Activated CD8-positive, alpha-beta memory T cell treated with anti-CD3 and anti-CD28 coated beads, Interleukin-2, amount 50 U/mL, for 24 hours (primary cell): ENCODE results near the gene EPHA1.

Source experiments
- DNase-seq: peaks from one replicate; pipeline ENCODE4 v3.0.0-alpha.2; 2020; ENCODE audit errors: extremely low read depth

The EPHA1 gene

DNA sequence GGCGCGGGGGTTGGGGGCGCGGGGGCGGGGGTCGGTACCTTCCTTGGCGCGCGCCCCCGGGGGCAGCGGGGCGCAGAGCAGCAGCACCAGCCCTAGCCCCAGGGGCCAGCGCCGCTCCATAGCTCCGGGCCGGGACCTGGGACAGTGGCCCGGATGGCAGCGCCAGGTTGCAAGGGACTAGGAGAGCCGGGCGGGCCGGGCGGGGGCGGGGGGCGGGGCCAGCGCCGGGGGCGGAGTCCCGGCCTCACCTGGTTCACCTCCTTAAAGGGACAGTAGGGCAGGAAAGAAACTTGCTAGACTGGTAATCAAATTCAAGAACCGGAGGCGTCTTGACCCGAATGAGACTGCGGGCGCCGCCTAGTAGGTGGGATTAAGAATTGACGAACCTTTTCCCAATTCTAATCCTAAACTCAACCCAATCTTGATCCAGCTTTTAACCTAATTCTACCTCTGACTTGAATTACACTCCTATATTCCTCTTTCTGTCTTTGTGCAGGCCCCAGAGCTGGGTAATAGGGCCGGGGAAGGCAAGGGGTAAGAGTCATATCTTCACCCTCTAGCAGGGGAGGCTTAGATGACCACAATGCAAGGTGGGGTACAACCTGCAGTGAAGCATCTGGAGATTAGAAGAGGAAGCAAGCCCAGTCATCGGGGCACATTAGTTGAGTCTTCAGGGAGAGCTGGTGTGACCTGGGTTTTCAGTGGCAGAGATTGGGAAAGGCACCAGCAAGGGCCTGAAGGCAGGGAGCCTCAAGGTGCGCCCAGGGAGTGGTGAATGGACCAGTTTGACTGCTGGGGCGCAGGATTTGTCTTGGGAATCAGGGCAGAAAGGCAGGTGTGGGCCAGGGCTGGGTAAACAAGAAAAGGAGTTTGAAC, at the start of gene EPHA1:
Gene EPHA1 (minus strand): TSS at position 171 of the 876 bp plus-strand sequence. CDS start 51 bp downstream, at position 120.
- DNase-seq, result no peak

DNA sequence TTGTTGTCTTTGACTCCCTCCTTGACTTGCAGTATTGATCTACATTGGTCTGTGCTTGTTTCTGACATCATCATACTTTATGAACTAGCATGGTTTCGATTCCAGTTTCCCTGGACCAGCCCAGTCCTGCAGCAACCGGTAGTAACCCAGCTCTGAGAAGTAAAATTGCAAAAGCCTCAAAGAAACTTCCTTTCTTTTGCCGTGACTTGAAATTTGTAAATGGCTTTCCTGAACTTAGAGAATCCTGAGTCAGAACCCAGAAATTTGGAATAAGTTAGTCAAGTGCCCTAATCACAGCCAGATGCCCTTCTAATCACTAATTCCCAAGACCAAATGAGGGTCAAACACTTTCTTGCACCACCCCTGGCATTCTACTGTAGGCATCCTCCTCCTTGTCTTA, 49.6 kb upstream of the EPHA1 start:
- DNase-seq, result no peak

DNA sequence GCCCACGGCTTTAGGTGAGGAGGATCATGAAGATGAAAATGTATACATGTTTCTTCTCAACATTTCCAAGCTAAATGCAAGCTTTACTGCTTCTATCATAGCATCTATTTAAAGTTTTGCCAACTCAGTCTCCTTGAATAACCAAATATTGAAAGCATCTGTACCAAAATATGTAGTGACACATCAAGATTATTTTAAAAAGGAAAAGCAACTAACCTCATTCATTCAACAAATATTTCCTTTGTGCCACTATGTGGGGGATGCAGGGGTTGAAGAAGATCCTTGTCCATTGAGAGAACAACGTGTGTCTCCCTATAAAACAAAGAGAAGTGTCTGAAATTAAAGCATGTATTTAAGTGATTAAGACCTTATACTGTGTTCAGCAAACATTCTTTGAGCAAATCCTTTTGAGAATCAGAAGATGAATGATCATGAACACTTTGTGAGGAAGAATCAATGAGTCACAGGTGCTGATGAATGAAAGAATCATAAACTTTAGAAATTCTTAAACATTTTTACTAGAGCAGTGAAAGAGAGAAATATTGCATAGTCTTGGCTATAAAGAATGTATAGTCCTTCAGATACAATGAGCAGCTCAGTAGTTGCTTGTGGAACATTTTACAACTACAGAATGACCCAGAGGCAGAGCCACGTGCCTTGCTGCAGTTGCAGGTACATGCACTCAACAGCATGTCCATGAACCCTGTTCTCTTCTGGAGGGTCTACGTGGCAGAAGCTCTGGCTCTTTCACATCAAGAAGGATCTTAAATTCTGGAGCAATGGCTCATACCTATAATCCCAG, 48.5 kb upstream of the EPHA1 start:
- no peak for DNase-seq

DNA sequence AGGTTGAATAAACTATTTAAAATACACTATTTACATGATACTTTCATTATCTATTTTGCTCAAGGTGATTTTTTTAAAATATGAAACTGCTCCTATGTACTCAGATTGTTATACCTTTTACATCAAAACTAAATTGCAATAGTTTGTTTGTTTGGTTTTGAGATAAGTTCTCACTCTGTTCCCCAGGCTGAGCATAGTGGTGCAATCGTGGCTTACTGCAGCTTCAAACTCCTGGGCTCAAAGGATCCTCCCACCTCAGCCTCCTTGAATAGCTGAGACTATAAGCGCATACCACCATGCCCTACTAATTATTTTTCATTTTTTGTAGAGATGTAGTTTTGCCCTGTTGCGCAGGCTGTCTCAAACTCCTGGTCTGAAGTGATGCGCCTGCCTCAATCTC, 47.3 kb upstream of the EPHA1 start:
- no peak for DNase-seq

DNA sequence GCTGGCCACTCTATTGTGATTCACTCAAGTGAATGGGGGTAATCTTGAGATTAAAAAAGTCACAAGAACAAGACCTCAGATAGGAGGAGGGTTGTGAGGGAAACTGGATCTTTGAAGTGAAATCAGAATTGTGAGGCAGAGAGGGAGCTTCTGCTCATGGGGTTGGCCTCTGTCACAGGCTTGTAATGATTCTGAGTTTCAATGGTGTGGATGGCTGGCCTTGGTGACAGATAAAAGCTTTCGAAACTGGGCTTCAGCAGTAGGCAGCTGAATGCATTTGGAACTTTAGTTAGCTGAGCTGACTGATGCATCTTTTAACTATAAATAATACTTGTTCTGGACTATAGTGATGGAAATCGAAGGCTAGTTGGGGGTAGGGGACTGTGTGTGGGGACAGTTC, 46.8 kb upstream of the EPHA1 start:
- no peak for DNase-seq

DNA sequence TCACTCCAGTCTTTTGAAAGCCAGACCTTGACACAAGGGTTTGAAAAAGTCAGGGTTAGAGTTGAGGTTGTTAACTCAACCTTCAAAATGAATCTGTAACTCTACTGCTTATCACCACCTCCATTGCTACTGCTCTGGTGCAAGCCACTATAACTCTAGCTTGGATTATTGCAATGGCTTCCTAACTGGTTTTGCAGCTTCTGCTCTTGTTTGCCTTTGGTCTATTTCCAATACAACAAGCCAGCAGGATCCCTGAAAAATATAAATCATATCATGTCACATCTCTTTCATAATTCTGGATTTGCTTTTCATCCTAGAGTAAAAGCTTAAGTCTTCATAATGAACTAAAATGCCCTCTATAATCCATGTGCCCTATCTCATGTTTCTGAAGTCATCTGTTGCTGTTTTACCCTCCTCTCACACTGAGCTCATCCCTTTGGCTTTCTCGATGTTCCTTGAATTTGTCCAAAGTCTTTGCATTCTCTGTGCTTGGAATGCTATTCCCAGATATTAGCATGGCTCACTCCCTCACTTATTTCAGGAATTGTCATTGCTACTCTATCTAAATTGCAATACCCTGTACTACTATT, 45.5 kb upstream of the EPHA1 start:
- no peak for DNase-seq

DNA sequence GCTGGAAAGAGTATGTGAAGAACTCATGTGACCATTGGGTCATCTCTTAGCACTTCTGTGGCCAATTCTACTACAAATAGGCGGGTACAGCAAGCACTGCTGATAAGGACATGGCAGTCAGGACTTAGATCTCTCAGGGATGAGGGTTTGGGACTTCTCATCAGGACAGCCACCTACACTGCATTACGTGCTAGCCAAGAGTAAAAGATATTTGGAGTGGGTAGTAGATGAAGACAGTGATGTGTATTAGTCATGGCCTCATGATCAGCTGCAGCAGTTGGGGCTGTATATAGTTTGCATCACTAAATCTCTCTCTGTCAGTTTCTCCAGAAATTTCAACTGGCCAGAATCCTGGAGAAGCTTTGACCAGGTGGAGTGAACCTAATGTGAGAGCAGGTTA, 43.8 kb upstream of the EPHA1 start:
- no peak for DNase-seq

DNA sequence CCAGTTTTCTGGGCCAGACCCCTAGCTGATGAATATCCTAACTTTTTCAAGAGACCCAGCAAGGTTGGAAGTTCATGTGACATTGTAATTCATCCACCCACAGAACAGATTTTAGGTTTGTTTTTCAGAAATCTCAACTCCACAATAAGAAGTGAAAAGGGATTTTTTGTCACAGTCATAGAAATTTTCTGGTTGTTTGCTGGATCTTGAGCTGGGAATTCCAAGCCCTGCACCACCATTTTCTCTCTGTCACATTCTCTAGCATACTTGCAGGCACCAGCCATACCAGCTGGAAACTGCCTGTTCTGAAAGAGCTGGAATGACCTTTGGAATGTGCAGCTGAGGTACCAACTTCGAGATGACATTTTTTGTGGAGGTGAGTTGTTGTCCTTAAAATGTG, 43.1 kb upstream of the EPHA1 start:
- DNase-seq, result no peak

DNA sequence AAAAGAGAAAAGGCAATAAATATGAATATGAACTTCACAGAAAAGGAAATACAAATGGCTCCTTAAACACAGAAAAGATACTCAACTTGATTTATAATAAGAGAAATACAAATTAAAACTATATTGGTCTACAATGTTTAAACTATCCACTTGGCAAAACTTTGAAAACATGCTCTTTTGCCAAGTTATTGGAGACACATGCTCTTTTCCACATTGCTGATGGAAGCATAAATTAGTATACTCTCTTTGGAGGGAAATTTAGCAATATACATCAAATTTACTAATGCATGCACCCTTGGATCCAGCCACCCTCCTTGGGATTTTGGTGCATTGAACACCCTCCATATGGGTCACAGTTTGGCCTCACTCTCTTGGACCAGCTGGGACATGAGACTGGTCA, 42.5 kb upstream of the EPHA1 start:
- no peak for DNase-seq

DNA sequence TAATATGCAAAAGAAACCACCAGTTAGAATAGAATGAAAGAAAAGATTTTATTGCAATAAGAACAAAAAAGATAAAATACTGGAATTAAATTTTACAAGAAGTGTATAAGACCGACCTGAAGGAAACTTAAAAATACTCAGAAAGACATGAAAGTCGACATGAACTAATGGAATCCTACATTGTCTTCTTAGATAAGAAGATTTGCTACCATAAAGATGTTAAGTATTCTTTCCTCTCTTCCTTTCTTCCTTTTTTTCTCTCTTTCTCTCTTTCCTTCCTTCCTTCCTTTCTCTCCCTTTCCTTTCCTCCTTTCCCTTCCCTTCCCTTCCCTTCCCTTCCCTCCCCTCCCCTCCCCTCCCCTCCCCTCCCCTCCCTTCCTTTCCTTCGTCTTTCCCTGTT, 41.1 kb upstream of the EPHA1 start:
- no peak for DNase-seq

DNA sequence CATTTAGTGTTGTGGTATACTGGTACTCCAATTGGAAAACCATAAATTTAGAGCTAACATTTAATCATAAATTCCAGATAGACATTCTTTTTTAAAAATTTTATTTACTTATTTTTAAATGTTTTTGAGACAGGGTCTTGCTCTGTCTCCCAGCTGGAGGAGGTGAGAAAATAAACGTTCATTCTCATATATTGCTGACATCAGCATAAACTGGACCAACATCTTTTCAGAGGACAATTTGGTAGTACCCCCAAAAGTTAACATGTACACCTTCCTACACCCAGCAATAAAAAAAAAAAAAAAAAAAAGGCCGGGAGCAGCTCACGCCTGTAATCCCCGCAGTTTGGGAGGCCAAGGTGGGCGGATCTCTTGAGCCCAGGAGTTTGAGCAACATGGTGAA, 39.8 kb upstream of the EPHA1 start:
- DNase-seq, result no peak

DNA sequence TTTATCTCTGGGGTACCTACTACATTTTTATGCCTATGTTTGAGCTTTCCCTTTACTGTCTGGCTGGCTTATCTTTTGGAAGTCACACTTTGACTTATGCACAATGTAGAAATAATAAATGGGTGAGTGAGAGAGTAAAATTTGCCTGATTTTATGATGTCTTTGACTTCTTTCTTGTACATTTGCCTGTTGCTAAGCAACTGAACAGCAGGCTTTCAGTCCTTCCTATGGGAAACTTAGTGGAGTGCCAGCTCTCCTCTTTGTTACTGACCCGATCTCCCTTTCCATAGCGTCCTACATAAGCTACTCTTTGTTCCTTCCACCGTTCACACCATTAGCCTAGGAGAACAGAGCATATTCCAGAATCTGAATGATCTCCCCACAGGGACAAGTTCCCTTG, 38.8 kb upstream of the EPHA1 start:
- DNase-seq, result no peak

DNA sequence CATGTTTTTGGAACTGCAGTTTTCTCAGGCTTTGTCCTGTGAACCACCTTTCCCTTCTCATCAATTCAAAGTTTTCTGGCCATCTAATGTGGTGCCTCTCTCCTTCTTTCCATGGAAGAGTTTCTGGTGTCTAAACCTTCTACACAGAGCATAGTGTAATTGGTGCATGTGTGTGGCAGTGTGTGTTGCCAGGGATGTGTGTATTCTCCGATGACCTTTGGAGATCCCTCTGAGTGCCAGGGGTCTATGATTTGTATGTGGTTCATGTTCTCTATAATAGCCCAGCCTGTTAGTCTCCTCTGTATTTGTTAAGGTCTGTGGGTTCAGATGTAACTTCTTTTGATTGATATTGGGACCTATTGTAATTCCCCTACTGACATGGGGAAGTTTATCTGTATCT, 36.1 kb upstream of the EPHA1 start:
- no peak for DNase-seq

DNA sequence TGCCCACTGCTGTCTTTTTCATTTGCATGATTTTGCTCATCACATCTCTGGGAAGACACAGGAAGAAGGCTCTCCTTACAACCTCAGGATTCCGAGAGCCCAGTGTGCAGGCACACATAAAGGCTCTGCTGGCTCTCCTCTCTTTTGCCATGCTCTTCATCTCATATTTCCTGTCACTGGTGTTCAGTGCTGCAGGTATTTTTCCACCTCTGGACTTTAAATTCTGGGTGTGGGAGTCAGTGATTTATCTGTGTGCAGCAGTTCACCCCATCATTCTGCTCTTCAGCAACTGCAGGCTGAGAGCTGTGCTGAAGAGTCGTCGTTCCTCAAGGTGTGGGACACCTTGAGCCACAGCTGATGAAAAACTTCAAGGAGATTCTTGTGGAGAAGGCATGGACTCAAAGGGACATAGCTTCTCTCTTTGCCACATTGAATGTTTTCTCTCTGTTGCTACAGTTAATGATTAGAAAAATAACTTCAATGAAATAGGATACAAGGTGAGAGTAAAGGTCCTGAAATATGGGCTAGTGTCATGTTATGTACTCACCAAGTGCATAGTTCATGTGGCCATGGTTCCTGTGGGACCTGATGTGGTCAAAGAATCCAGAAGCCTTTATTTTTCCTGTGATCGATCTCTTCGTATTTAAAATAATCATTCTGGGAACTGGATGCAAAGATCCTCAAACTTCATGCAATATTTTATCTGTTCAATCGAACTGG, 35.6 kb upstream of the EPHA1 start:
- DNase-seq, result no peak

DNA sequence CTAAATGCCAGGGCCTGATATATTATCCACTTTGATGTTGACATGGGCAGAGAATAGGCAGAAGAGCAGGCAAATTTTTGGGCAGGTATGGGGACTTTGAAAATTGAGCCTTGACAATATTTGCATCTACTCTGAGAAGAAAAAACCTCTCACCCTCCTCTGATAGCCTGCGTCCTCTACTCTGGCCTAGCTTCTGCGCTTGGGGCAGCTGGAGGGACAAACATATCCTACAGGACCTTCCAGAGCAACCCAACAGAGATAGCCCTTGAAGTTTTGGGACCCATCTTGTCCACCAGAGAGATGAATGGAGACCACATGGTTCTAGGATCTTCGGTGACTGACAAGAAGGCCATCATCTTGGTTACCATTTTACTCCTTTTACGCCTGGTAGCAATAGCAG, 34.5 kb upstream of the EPHA1 start, which contains the start of gene TAS2R60:
Gene TAS2R60 (plus strand): TSS at position 301 of the 400 bp plus-strand sequence. CDS start 0 bp downstream, at position 301.
- DNase-seq, result no peak

DNA sequence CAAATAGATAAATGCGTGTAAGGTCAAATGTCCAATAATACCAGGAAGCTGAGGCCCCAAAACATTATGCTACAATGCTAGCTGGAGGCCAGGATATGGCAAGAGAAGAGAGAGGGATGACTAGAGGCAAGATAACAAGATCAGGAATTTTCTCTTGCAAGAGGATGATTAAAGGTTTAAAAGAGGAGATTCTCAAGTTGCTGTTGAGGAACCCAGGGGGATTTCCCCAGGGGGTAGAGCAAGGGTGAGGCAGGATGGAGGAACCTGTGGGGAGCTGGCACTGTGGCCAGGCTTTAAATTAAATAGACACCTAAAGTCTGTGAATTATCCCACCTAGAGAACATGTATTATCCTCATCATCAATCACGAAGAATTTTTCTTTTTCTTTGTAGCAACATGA, 31.2 kb upstream of the EPHA1 start:
- no peak for DNase-seq

DNA sequence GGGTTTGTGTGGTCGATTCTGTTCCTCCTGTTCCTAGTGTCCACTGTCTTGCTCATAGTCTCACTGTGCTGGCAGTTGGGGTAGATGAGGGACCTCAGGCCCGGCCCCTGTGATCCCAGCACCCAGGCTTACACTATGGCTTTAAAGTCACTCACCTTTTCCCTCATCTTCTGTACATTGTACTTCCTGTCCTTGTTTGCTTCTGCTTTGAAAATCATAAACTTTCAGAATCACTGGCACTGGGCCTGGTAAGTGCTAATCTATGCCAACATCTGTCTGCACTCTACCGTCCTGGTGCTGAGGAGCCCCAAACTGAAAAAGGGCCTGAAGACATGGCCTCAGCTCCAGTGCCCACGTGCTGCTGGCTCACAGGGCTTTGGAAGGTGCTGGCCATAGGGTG, 28.9 kb upstream of the EPHA1 start:
- no peak for DNase-seq

DNA sequence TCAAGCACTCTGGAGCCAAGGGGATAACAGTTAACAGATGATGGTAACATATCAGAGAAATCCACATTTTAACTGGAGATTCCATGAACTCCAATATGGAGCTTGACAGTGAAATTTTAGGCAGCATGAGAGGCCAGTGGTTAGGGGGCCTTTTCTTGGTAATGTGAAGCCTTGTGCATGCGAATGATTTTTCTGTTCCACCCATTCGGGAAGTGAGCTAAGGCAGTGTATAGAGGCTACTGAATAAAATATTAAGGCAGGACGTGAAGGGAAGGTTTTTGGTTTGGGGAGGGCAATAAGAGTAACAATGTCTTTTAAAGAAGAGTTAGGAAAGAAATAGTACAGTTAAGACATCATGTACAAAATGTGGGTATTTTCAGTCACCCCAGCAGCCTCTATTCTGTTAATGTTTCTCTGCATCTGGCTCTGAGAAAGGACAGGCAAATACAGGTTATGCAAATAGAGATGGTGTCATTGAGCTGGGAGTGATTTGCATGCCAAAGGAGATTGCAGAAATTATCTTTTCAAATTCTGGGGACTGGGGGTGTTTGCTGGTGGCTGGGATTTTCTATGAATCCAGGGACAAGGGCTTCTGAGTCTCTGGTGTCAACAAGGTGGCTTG, 27.8 kb upstream of the EPHA1 start:
- DNase-seq, result no peak

DNA sequence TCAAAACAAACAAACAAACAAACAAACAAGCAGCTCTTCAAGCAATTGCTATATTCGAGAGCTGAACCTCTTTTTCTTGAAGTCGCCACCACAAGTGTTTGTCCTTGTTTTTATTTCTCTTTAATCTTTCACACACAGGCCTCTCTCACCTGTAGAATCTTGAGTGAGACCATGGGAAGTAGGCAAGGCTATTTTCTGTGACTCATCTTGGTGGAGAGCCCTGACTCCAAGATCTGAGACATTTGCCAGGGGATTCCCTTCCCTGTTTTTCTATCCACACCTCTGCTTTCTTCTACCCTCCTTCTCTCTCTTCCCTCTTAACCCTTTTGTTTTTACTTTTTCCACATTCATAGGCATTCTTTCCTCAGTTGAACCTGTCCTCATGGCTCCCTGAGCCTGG, 26.6 kb upstream of the EPHA1 start:
- DNase-seq, result no peak

DNA sequence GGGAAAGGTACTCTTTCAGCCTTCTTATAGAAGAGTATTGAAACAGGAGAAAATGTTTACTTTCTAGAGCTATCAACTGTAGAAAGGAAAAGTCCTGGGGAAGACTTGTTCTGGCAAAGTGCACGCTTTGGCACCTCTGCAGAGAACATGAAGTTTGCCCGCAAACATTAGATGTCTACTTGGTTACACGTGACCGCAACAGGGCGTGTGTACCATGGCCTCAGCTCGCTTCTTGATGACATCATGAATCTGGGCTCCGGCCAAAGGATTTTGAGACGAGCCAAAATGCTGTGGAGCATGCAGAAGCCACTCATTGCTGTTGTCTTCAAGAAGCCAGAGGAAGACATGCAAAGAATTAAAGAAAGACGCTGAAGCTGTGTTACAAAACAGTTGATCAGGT, 26.0 kb upstream of the EPHA1 start:
- DNase-seq, result no peak

DNA sequence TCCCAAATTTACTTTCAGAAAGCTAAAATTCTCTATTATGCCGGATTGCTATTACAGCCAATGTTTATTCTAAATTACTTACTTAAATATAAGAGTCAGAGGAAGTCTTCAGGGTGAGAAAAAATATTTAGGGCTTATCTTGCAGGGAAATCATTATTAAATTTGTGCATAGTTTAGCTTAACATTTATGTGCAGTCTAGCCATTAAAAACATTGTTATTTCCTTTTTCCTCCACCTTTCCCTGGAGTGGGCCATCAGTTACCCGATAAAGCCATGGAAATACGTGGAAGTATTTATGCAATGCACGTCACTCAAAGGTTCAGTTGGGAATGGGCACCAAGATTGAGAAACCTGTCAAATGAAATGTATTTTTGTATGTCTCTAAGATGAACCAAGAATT, 25.1 kb upstream of the EPHA1 start:
- no peak for DNase-seq

DNA sequence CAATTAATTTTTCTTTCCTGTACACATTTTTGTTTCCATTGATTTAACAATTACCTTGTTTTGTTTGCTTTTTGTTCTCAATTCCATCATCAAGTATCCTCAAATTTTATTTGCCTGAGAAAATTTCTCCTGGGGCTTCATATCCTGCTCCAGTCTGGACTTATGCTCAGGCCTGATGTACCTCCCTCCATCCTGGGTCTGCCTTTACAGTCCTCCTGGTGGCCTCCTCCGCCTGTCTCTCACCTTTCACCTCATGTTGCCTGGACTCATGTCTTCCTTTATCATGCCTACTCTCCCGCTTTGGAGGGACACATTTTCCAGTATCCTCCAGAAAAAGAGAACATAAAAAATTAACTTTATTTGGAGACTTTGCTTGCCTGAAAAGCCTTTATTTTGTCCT, 22.5 kb upstream of the EPHA1 start:
- no peak for DNase-seq
